ENCODE measurements around the gene LRCH1.

The LRCH1 gene

DNA sequence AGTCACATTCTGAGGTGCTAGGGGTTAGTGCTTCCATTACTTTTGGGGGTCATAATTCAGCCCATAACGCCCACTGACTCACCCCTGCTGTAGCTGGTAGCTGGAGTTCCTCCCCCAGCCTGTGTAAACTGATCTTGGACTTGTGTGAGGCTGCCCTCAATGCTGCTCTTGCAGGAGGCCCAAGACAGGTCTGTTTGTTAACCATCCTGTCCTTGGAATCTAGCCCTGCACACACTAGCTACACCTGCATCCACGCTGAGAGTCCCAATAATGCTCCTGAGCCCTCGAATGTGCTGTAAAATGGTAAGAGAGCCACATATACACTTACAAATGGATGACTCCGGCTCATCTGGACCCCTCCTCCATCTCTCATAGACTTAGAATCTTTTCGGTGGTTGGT is 9.6 kb downstream of the LRCH1 start:
- no peak for DNase-seq (ENCODE audit: low spot score)

DNA sequence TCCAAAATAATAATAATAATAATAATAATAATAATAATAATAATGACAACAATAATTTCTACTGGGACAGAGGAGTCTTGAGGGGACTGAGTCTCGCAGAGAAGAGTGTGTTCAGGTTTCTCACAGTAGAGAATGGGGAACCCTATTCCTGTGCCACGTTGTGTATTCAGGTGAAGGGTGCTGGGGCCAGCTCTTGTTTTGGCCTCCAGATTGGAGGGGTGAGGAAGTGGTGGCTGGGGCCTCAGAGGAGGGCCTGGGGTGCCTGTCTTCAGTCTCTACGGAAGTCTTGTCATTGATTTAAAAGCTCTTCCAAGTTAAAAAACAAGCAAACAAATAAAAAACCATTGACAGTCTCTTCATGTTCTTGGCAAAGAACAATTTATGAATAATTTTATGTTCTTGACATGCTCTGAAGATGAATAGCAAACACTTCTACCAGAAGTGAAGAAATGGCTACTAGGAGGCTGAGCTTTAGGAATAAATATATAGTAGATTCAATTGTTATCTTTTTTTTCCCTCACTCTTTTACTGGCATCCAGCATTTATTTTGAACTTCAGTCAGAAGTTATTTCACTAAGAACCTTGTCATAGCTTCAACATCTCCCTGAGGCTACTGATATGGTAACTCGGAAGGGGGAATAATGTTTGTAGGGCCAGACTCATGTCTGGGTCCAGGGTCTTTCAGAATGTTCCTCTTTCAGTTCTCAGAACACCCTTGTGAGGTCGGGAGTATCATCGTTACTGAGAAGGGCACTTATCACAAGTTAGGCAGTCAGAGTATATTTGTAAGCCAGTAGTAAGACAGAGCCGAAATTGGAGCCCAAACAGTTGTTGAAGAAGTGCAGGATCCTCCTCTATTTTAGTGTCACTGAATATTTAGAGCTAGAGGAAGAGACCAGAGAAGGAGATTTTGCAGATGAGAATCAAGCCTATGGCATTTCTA is 13.1 kb downstream of the LRCH1 start:
- no peak for DNase-seq (ENCODE audit: low spot score)

DNA sequence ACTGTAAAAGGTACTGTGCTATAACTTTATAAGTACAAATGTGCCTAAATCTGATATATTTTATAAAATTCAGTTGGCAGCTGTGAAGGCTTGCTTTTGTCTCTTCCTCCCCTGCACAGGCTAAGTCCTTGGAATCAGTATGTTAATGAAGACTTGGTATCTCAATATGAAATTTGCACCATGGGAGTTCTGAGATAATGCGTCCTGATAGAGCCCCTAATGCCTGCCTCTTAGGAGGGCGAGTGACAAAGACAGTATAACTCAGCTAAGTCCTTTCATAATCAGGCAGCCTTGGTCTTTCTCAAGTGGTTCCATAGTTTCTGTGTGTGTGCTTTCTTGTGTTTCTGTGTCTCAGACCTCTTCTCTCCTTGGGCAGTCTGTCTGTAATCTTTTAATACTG is 14.7 kb downstream of the LRCH1 start:
- DNase-seq (ENCODE audit: low spot score): no peak

DNA sequence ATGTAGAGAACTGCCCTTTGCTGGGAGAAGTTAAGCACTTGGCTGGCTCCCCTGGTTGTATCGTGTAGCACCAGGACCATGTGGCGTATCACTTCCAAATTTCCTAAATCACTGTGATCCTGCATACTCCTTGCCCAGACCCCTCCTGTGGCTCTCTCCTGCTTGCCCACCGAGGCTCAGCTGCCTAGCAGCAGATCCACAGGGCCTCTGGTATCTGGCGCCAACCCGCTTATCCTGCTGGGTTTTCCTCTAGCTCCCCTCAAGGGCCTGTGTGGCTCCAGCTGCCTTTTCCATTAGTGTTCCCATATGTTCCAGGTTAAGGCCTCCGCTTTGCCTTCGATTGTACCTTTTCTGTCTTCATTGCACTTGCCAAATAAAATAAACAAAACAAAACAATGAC is 16.5 kb downstream of the LRCH1 start:
- DNase-seq (ENCODE audit: low spot score): no peak

DNA sequence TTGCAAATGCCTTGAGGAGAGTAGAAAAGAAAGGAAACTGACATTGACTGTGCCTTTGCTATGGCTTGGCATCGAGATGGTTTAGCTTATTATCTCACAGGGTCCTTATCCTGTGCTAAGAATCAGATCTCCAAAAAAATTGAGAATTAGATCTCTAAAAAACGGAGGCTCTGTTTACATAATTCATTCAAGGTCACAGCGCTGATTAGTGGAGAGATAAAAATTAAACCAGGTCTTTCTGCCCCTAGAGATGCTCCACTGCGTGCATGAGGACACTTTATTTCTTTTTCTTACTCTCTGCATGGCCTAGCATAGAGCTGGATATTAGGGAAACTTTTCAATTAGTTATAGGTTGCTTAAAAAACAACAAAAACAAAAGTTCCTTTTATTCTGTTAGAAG is 17.3 kb downstream of the LRCH1 start:
- no peak for DNase-seq (ENCODE audit: low spot score)

DNA sequence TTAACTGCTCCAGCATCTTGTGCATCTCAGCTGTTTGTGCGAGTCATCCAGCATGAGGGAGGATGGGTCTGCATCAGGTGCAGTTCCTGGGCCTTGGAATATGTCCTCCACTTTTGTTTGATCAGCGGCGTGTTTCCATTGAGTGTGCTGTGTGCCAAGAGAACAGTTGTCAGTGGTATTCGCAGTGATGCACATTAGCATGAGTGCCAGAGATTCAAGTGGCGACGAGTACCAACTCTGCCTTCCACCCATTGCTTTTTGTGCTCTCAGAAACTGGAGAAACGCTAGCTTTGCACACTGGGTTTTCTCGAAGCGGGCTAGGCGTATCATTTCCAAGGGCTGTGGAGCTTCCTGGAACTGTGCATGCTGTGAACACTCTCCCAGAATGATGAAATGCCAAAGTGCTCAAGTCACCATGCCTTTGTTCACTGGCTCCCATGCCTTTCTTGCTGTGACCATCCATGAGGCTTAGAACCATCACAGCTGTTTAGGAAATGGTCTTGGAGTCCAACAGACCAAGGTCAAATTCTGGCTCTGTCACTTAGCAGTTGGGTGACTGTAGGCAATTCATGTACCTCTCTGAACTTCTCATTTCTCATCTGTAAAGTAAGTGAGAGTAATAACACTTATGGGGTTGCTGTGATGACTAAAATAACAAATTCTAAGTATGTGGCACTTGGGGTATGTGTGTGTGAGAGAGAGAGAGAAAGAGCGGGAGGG is 18.4 kb downstream of the LRCH1 start:
- no peak for DNase-seq (ENCODE audit: low spot score)

DNA sequence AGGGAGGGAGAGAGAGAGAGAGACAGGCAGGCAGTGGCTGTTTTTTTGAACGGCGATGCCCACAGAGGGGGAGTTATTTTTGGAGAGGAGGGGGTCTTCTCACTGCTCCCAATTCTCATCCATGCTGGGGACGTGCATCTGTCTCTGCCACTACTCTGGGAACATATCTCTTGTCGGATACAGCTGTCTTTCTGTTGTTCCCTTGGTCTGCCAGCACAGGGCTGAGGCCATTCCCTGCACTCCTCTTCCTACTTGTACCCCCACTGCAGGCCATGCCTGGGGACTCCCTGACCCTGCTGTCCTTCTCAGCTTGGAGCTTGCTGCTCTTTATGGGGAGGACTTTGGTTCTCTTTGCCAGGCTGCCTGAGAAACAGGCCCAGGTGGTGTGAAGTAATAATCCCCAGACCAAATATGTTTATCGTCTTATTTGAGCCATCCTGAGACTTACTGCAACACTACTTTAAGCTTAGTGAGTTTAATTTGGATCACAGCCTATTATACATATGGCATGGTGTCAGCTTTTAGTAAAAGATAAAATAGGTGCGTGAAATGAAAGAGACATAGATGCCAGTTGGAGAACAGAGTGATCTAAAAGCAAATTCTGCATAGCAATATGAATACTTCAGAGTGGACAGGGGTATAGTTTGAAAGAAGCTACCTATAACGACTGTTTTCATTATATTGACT is 19.1 kb downstream of the LRCH1 start:
- no peak for DNase-seq (ENCODE audit: low spot score)

DNA sequence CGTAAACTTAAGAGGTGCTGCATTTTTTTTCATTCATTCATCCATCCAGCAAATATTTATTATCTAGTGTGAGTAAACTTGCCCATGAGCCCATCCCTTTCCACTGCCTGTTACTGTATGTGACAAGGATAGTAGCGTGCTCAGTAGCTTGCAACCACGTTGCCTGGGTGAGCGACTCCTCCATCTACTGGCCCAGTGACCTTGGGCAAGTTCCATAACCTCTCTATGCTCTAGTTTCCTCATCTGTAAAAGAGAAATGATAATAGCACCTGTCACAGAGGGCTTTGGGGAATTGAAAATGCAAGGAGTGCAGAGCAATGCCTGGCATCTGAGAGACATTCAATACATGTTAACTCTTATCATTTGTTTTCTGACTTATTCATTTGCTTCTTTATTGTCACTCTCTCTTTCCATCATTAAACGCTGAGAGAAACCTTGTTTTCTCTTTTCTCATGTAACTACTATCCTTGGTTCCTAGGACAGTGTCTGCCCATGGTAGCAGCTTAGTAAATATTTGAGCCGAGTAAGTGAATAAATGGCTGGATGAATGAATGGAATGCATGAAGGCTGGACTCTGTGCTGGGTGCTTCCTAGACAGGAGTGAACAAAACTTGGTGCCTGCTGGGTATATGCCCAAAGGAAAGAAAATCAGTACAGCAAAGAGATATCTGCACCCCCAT is 19.9 kb downstream of the LRCH1 start:
- no peak for DNase-seq (ENCODE audit: low spot score)

DNA sequence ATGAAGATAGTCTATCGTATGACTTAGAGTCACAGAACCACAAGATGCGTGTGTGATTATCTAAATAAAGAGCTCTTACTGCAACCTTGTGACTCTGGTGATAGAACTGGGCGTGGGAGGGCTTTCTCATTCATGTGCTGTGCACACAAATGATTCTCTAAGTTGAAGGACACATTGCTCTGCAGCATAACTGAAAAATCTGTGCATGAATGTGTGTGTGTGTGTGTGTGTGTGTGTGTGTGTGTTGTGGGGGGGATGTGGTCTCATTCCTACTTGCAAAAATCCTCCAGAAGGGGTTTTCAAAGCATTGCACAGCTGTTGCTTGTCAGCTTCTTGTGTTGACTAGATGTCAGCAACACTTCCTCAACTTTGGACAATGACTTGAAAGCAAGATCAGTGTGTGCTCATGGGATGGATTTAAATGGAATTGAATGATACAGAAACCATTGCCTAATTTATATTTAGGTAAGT is 22.4 kb downstream of the LRCH1 start:
- DNase-seq (ENCODE audit: low spot score): peak; percentile 49

DNA sequence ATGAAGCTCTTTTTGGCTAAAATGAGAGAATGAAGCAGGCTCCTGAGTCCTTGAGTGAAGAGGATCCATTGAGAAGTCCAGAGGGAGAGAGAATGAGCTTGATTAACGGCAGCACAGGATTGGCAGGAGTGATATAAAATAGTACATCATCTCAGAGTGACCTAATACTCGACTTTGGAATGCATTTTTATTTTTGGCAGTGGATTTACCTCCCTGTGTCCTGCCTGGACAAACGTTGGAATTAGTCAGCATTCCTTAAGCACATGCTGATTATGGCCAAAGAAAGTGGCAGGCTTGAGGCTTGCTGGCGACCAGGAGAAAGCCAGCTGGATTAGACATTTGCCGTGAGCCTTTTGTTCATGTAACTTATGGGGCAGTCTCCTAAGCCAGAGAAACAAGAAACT is 22.9 kb downstream of the LRCH1 start:
- peak; percentile 68 for DNase-seq (ENCODE audit: low spot score)

DNA sequence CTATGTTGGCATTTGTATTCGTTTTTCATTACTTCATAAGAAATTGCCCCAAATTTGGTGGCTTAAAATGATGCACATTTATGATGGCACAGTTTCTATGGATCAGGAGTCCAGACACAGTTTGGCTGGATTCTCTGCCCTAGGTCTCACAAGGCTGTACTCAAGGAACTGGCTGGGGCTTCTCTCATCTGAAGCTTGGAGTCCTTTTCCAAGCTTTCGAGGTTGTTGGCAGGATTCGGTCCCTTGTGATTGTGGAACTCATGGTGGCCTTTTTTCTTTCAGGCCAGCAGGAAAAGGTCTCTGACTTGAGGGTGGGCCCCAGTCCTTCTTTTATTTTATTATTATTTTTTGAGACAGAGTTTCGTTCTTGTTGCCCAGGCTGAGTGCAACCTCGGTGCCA is 23.8 kb downstream of the LRCH1 start:
- DNase-seq (ENCODE audit: low spot score): no peak

DNA sequence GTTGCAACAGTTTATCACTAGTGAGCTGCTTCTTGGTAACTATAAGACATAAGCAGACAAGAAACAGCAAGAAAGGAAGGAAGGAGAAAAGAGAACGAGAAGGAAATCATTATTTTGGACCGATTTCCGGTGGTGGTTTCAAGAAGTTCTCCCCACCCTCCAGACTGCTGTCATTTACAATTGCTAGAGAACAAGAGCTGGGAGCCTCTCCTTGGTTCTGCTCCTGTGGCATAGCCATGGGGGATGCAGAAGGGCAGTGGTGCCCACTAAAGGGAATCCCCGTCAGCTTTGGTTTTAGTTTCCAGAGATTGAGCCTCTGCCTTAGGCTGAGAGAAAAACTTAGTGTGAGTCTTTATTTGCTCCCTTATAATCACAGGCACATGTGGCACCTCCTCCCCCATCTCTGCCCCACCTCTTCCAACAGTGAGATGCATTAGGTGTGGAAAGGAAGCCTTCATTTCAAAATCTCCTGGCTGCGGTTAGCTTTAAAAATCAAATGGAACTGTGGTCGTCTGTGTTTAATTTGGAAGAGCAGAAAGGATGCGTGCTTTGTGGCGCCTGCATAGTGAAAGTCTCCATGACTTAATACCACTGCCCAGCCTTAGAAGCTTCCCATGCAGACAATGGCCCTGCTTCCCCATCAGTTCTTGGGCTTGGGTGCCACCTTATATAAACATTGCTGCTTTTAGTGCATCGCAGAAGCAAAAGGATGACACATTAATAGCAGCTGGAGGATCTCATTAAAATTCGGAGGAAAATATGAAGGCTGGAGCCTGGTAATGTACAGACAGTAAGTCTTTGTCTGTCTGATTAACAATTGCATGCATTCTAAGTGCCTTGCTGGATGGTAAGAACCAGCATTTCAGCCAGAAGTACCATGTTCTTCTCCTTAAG is 25.0 kb downstream of the LRCH1 start:
- DNase-seq (ENCODE audit: low spot score): no peak

DNA sequence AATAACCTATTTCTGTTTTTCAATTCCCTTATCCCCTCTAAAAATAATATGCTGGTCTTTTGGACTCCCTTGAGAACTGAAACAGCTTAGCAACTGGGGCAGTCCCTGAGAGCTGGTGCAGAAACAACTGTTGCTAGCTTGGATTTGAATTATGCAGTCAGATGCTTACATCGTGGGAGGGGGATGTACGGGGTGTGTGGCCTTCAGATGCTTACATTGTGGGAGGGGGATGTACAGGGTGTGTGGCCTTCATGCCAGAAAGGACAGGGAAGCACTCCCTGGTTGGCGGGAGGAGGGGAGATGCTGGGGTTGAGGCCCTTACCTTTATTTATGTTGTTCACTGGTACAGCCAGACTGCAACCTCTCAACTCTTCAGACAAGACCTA is 25.6 kb downstream of the LRCH1 start:
- no peak for DNase-seq (ENCODE audit: low spot score)

DNA sequence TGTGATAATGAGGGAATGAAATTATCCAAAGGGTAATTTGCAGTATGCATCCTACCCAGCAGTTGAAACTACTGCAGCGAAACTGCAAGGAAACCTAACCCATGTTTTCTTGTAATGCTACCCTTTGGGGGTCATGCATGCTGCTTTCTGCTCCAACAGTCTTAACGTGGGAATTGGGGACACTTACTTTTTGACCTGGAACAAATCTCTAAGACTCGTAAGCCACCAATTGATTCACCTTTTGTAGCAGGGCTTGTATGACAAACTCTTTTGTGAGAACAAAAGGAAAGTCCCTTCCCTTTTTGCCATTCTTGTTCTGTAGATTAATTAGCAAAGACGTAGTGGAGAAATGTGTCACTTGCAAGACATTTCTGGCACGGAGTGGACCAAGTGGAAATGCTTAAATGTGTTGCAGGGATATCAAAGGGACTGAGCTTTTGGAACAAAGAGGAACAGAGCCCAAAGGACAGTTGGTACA is 27.4 kb downstream of the LRCH1 start:
- no peak for DNase-seq (ENCODE audit: low spot score)

DNA sequence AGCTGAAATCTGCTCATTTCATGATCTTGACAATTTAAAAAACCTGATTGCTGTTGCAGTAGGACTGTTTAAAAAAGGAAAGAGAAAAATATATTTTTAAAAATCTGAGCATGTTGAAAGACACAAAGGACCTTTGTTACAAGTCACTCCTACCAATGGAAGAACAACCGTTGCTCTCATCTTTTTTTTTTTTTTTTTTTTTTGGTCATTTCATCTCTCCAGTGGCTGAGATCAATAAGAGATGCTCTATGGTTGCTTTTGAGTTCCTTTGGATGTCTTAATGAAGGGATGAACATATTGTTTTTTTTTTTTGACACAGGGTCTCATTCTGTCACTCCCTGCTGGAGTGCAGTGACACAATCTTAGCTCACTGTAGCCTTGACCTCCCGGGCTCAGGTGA is 29.2 kb downstream of the LRCH1 start:
- DNase-seq (ENCODE audit: low spot score): no peak

DNA sequence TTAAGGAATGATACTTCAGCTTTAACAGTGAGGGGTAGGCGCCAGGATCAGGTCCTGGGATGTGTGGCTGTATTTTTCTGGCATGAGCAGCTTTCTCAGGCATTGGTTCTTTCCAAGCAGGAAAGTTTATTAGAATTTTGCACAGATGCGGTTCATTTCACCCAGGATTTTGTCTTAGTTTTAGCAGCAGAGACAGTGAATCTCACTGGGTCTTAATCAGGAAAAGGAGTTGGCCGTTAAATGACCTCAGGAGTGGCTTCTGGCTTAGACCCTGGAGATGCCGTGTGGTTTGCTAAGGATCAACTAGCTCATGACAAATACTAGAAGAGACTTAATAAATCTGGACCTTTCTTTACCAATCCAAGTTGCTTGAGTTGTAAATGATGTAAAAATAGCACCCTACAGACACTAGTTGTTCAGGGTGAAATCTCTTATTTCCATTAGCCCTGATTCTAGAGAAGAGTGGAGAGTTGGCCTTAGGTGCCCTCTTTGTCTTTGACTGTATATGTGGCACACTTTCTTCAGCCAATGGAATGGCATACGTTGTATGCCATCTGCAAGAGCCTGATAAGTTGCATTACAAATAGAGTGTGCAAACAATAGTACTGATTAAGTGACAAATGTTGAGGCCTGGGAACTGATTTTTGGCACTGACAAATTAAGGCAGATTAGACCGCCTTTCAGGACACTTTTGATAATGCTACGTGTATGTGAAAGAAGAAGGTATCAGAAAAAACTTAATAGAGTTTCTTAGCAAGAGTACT is 34.0 kb downstream of the LRCH1 start:
- DNase-seq (ENCODE audit: low spot score): no peak

DNA sequence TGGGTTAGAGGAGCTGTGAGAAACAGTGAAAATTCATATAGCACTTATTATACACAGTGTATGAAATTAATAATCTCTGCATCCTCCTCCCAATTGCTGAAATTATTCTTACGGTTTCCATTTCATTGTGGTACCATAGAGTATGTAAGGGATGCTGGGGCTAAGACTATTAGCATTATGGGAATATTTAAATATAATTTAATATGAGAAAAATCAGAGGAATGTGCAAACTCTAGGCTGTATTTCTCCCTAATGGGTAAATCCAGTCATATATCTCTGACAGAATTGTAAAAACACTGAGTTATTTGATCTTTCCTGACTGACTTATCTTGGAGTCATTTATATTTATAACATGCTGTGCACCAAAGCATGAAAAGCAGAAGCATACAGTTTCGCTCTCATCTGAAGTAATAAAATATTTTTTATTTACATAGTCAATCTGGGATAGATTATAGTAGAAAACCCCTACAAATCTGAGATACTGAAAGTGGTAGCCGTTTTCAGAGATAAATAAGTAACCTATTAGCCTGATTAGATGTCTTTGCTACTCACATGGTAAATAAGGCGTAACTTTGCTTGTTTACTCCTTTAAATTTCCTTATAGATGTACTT is 34.9 kb downstream of the LRCH1 start:
- DNase-seq (ENCODE audit: low spot score): no peak

DNA sequence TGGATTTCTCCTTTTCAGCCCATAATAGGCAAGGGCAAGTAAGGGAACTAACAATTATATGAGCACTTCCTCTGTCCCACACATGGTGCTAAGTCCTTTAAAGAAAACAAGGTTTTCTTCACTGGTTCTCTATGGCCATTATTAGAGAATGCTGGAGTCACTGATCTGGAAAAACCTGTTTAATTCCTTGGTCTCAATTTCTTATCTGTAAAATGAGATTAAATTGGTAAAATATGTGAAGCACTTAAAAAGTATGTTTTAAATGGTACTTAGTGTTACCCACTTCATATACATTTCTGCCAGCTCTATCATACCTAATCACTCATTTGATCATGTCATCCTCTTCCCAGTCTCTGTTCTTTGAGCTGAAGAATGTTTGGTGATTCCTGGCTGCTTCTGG is 39.4 kb downstream of the LRCH1 start:
- no peak for DNase-seq (ENCODE audit: low spot score)

DNA sequence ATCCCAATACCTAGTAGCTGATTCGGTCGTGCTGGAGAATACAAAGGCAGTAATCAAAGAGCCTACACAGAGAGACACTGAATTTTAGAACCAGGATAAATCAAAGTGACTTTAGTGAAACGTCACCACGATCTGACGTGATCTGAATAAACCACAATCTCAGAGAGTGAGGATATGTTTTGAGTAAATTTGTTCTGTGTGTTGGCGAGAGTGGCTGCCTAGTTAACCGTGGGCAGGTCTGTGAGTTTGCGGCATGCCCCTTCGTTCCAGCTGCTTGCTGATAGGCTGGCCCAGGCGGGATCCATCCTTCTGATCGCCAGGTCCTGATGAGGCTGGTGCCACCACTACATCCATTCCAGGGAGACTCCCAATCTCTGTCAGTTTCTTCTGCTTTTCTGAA is 40.4 kb downstream of the LRCH1 start:
- DNase-seq (ENCODE audit: low spot score): no peak

Measured in hepatic stellate cell (primary cell).